OCI-LY3 (cell line): Measurements from ENCODE around the gene RAD51B.

Experiments
- H2AFZ ChIP-seq: fragments of 200-600, 300-600 bp; shearing (Covaris generic); 2 replicates; pipeline ENCODE4 v1.6.0; 2014; ENCODE audit warnings: antibody characterized with exemption, low read depth, low read length
- H3K27ac ChIP-seq: fragments of 200-600, 300-600 bp; sonication (generic); 2 replicates; pipeline ENCODE4 v1.5.1; 2014; ENCODE audit warnings: mild to moderate bottlenecking, low read length, moderate library complexity, mixed read lengths
- H3K27me3 ChIP-seq: fragments of 200-600, 300-600 bp; sonication (generic); 2 replicates; pipeline ENCODE4 v1.6.1; 2014; ENCODE audit warnings: low read depth, low read length, mixed read lengths
- H3K36me3 ChIP-seq: fragments of 200-600, 300-600 bp; sonication (generic); replicated peaks from 2 replicates; pipeline ENCODE3; 2014; ENCODE audit warnings: low read depth, low read length, mixed read lengths
- H3K4me1 ChIP-seq: fragments of 300-600, 200-600 bp; sonication (generic); 2 replicates; pipeline ENCODE4 v1.6.1; 2014; ENCODE audit warnings: low read length, mixed read lengths
- H3K4me2 ChIP-seq: fragments of 200-600, 300-600 bp; sonication (generic); 2 replicates; pipeline ENCODE4 v1.6.1; 2014; ENCODE audit warnings: low read length, mixed read lengths
- H3K4me3 ChIP-seq: fragments of 300-600, 200-600 bp; sonication (generic); 2 replicates; pipeline ENCODE4 v1.5.1; 2014; ENCODE audit warnings: antibody characterized with exemption, mild to moderate bottlenecking, low read length, moderate library complexity
- H3K79me2 ChIP-seq: fragments of 300-600, 200-600 bp; shearing (Covaris generic); 2 replicates; pipeline ENCODE4 v1.6.1; 2014; ENCODE audit warnings: mild to moderate bottlenecking, low read length, mixed read lengths
- H3K9ac ChIP-seq: fragments of 300-600, 200-600 bp; shearing (Covaris generic); 2 replicates; pipeline ENCODE4 v1.6.0; 2014; ENCODE audit warnings: mild to moderate bottlenecking, low read length, moderate library complexity
- H3K9me3 ChIP-seq: fragments of 200-600, 300-600 bp; shearing (Covaris generic); 2 replicates; pipeline ENCODE4 v1.6.1; 2014; ENCODE audit warnings: low read length, mixed read lengths; ENCODE audit not compliant: insufficient read depth
- H4K20me1 ChIP-seq: fragments of 200-600, 300-600 bp; sonication (generic); 2 replicates; pipeline ENCODE4 v1.6.1; 2016; ENCODE audit warnings: low read length, mixed read lengths; ENCODE audit not compliant: insufficient read depth
- EZH2phosphoT487 ChIP-seq: fragments of 200-600 bp; shearing (Covaris generic); IDR thresholded peaks from 2 replicates; pipeline ENCODE4 v1.6.1; 2018; ENCODE audit warnings: antibody characterized with exemption, mixed run types, low read depth
- TF ChIP-seq, protein P1 (sequence below): fragments of 200-600, 300-600 bp; sonication (generic); IDR thresholded peaks from 2 replicates; pipeline ENCODE4 v1.5.1; 2014; ENCODE audit warnings: antibody characterized with exemption, low read length, low read depth

RAD51B gene

GRCh38 chr14:68520637-68521556, 701.3 kb downstream of the RAD51B start:
- Histone ChIP-seq H3K27ac (peak overlapping the region; percentile 20; the same call in 1 of the 2 replicates), H2AFZ (no peak overlapping the region), H3K9me3 (no peaks in the 10 kb centered on the region), H4K20me1 (no peaks in the 10 kb centered on the region), H3K4me3 (no peak overlapping the region), H3K4me2 (peak overlapping the region; percentile 20), H3K9ac (no peak overlapping the region; the same call in 1 of the 2 replicates), H3K4me1 (peaks cover 60% of the 10 kb centered on the region), H3K79me2 (no peaks in the 10 kb centered on the region), H3K36me3 (no peaks in the 10 kb centered on the region), H3K27me3 (no peaks in the 10 kb centered on the region)
- TF ChIP-seq EZH2phosphoT487 = no peak
- TF ChIP-seq, protein P1, sequence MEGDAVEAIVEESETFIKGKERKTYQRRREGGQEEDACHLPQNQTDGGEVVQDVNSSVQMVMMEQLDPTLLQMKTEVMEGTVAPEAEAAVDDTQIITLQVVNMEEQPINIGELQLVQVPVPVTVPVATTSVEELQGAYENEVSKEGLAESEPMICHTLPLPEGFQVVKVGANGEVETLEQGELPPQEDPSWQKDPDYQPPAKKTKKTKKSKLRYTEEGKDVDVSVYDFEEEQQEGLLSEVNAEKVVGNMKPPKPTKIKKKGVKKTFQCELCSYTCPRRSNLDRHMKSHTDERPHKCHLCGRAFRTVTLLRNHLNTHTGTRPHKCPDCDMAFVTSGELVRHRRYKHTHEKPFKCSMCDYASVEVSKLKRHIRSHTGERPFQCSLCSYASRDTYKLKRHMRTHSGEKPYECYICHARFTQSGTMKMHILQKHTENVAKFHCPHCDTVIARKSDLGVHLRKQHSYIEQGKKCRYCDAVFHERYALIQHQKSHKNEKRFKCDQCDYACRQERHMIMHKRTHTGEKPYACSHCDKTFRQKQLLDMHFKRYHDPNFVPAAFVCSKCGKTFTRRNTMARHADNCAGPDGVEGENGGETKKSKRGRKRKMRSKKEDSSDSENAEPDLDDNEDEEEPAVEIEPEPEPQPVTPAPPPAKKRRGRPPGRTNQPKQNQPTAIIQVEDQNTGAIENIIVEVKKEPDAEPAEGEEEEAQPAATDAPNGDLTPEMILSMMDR = no peak

DNA sequence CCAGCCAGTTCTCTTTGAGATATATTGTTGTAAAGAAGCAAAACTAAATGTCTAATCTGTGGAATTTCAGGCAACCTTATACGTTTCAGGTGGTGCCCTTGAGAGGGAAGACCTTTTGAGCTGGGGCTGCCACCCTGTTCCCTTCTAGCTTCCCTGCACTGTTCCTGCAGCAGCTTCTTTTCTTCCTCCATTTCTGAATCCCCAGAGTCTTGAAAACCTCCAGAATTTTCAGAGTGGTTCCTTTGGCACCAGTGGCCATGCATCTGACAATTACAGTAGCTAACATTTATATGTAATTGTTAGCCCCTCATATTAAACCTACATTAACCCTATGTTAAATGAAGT, 702.0 kb downstream of the RAD51B start:
- Histone ChIP-seq H3K27ac (peak overlapping the region; percentile 20; the same call in 1 of the 2 replicates), H3K27me3 (no peaks in the 10 kb centered on the region), H3K79me2 (no peaks in the 10 kb centered on the region), H3K4me2 (peak overlapping the region; percentile 20), H3K4me3 (no peak overlapping the region), H4K20me1 (no peaks in the 10 kb centered on the region), H3K36me3 (no peaks in the 10 kb centered on the region), H3K9ac (no peak overlapping the region; the same call in 1 of the 2 replicates), H3K9me3 (no peaks in the 10 kb centered on the region), H2AFZ (no peak overlapping the region), H3K4me1 (peaks cover 60% of the 10 kb centered on the region)
- TF ChIP-seq, protein P1 = no peak
- no peak for TF ChIP-seq EZH2phosphoT487

DNA sequence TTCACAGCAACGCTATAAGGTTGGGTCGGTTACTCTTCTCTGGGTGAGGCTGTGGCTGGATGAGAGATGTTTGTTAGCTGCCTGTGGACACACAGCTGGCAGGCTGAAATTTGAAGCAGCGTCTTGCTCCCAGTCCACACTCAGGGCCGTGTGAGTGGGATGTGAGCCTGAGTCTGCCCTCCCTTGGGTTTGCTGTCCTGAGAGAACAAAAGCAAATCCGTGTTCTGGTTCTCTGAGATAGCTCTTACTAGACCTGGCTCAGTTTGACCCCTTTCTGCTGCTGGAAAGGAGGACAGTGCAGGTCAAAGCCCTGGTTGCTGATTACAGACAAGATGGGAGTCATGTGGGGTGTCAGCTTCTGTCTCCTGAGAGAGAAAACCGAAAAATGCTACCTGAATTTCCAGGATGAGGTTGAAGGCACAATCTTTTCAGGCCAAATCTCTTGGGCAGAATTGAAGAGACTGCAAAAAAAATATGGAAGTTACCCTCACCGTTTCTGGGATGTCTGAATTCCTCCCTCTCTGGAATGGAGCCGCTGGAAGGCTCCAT, 702.5 kb downstream of the RAD51B start:
- TF ChIP-seq EZH2phosphoT487 = no peak
- TF ChIP-seq, protein P1 = no peak
- Histone ChIP-seq H3K4me1 (peaks cover 64% of the 10 kb centered on the region), H2AFZ (no peak overlapping the region), H3K36me3 (no peaks in the 10 kb centered on the region), H3K27me3 (no peaks in the 10 kb centered on the region), H3K9ac (no peak overlapping the region), H4K20me1 (no peaks in the 10 kb centered on the region), H3K79me2 (no peaks in the 10 kb centered on the region), H3K9me3 (no peaks in the 10 kb centered on the region), H3K27ac (0 out of 2 replicates have a peak overlapping the region, but pooled peaks have one; percentile 20), H3K4me2 (no peak overlapping the region), H3K4me3 (no peak overlapping the region)

DNA sequence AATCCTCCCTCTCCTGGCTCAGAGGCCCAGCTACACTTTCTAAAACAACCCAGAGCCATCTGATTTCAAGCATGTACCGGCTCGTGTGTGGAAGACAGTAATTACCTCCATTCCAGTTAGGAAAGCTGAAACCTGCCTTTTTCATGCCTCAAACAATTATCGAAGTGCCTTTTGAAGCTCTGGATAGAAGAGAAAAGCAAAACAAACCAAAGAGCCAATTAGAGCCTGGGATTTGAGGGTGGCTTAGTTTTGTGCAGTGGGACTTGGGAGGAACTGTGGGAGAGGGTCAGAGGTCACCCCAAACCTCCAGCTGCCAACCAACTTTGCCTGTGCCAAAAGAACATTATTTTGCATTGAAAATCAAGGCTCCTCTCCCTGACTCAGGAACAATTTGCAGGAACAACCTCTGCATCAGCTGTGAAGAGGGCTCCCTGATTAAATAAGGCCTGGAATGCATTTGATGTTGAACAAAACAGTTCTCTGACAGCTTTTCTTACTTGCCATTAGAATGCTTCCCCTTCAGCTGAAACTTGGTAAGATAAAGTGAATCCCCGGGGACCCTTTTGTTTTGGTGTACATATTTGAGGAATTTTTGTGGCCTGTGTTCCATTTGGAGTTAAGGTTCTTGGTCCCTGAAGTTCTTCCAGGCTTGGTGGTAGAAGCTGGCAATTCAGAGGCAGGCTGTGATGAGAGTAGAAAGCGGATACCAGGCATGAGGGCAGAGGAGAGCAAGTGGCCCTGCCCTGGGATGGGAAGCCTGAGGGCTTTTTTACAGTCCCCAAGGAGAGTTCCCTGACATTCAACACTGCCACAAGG, 703.1 kb downstream of the RAD51B start:
- no peaks in the 10 kb centered on the region for H4K20me1 ChIP-seq
- H3K4me1 ChIP-seq = peaks cover 71% of the 10 kb centered on the region
- H3K27me3 ChIP-seq = no peaks in the 10 kb centered on the region
- H3K4me2 ChIP-seq = no peak overlapping the region; the same call in 1 of the 2 replicates
- TF ChIP-seq, protein P1 = no peak
- no peak for TF ChIP-seq EZH2phosphoT487
- H3K9ac ChIP-seq = no peak overlapping the region
- H3K36me3 ChIP-seq = no peaks in the 10 kb centered on the region
- H3K27ac ChIP-seq = no peak overlapping the region
- no peaks in the 10 kb centered on the region for H3K9me3 ChIP-seq
- H3K4me3 ChIP-seq = no peak overlapping the region
- H3K79me2 ChIP-seq = no peaks in the 10 kb centered on the region
- no peak overlapping the region for H2AFZ ChIP-seq
